ENCODE data around the gene ADORA3.
"Not testable (repeated sequence)": the region's sequence is repeated elsewhere in the genome, so short reads cannot be mapped to it uniquely, and the experiment has no call there.

Gene ADORA3

DNA sequence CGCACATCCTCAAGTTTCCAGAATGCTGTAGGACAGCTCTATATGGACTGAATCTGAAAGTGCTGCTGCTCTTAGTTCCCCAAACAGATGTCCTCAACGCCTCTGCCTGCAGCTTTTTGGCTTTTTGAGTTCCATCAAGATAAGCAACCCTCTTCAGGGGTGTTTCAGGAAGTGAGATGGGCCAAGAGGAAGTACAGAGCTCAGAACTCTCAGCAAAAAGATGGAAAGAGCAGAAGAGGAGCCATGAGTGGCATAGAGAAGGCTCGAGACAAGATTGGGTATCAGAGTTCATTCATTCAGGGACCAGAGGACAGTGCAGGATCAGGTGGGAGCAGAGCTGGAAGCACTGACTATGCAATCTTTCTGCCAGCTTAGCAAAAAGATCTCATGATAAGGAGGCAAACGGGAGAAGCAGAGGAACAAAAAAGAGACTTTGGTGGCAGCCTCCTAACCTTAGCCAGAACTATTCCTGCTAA is at the start of gene ADORA3, which contains the start of gene TMIGD3:
Gene ADORA3 (minus strand): TSS at position 49 of the 476 bp plus-strand sequence. CDS start 279 bp downstream, outside the sequence.
Gene TMIGD3 (minus strand): TSS at position 49 of the 476 bp plus-strand sequence. CDS start 279 bp downstream, outside the sequence.
- no peak for DNase-seq (ENCODE audit: extremely low read depth, insufficient read length)
- Histone ChIP-seq H3K4me3 (replicated peaks; ENCODE audit: low read depth, low read length) (no peak within 1 kb of the TSS), H3K36me3 (ENCODE audit: control insufficient read depth, insufficient read depth, low read length) (no peaks in the 10 kb centered on the region), H3K27me3 (replicated peaks; ENCODE audit: control insufficient read depth, insufficient read depth, low read length) (no peaks in the 10 kb centered on the region)
- TF ChIP-seq, protein P1, sequence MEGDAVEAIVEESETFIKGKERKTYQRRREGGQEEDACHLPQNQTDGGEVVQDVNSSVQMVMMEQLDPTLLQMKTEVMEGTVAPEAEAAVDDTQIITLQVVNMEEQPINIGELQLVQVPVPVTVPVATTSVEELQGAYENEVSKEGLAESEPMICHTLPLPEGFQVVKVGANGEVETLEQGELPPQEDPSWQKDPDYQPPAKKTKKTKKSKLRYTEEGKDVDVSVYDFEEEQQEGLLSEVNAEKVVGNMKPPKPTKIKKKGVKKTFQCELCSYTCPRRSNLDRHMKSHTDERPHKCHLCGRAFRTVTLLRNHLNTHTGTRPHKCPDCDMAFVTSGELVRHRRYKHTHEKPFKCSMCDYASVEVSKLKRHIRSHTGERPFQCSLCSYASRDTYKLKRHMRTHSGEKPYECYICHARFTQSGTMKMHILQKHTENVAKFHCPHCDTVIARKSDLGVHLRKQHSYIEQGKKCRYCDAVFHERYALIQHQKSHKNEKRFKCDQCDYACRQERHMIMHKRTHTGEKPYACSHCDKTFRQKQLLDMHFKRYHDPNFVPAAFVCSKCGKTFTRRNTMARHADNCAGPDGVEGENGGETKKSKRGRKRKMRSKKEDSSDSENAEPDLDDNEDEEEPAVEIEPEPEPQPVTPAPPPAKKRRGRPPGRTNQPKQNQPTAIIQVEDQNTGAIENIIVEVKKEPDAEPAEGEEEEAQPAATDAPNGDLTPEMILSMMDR (IDR thresholded peaks at IDR 0.05; ENCODE audit: insufficient read depth, low read length, poor library complexity, severe bottlenecking), result no peak

GRCh38 chr1:111553196-111553595 is 49.8 kb upstream of the ADORA3 start:
- Histone ChIP-seq H3K36me3 (ENCODE audit: control insufficient read depth, insufficient read depth, low read length) (no peaks in the 10 kb centered on the region), H3K4me3 (replicated peaks; ENCODE audit: low read depth, low read length) (no peak overlapping the region), H3K27me3 (replicated peaks; ENCODE audit: control insufficient read depth, insufficient read depth, low read length) (no peaks in the 10 kb centered on the region)
- no peak for DNase-seq (ENCODE audit: extremely low read depth, insufficient read length)
- TF ChIP-seq, protein P1 (IDR thresholded peaks at IDR 0.05; ENCODE audit: insufficient read depth, low read length, poor library complexity, severe bottlenecking), result no peak

DNA sequence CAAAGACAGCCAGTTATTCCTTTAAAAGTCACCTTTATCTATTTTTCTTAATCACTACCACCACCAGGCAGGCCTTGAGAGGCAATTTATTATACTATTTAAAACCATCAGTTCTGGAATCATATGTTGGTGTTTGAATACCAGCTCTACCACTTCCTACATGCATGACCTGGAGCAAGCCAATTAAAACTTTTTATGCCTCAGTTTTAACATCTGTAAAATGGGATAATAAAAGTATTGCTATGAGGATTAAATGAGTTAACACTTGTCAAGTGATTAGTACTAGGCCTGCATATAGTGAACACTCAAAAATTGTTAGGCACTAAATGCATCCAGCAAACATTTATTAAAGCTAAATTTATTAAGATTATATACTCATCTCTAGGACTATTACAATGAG is 49.2 kb upstream of the ADORA3 start:
- no peaks in the 10 kb centered on the region for H3K27me3 ChIP-seq (replicated peaks; ENCODE audit: control insufficient read depth, insufficient read depth, low read length)
- no peaks in the 10 kb centered on the region for H3K36me3 ChIP-seq (ENCODE audit: control insufficient read depth, insufficient read depth, low read length)
- TF ChIP-seq, protein P1 (IDR thresholded peaks at IDR 0.05; ENCODE audit: insufficient read depth, low read length, poor library complexity, severe bottlenecking), result no peak
- DNase-seq (ENCODE audit: extremely low read depth, insufficient read length), result no peak
- no peak overlapping the region for H3K4me3 ChIP-seq (replicated peaks; ENCODE audit: low read depth, low read length)

DNA sequence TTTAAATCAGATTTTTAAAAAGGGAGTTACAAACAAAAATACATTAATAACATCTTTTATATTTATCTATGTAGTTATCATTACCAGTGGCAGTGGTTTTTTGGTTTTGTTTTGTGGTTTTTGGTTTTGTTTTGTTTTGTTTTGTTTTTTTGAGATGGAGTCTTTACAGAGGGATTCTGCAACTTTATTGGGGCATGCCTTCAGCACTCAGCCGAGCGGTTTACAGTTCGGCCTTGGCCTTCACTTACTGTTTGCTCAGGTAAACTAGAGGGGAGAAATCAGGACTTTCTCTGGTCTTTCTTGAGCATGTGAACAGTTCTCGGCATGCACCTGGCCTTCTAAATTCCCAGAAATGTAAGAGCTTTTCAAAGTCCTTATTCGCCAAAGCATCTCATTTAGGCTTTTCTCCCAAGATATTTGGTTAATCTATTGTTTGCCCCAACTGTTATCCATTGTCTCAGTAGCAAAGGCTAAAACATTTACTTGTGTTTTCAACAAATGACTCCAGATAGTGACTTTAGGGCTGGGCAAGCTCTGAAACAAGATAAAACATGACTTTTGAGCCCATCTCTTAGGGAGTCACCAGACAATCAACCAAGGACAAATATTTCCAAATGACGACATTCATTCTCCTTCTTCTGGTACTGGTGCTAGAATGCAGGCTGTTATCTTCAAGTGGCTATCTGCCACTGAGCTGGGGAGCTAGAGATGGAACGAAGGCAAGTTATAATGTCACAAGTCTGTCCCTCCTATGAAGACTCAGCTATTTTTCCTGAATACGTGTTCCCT is 48.4 kb upstream of the ADORA3 start:
- Histone ChIP-seq H3K36me3 (ENCODE audit: control insufficient read depth, insufficient read depth, low read length) (no peaks in the 10 kb centered on the region), H3K4me3 (replicated peaks; ENCODE audit: low read depth, low read length) (no peak overlapping the region), H3K27me3 (replicated peaks; ENCODE audit: control insufficient read depth, insufficient read depth, low read length) (no peaks in the 10 kb centered on the region)
- TF ChIP-seq, protein P1 (IDR thresholded peaks at IDR 0.05; ENCODE audit: insufficient read depth, low read length, poor library complexity, severe bottlenecking), result no peak
- no peak for DNase-seq (ENCODE audit: extremely low read depth, insufficient read length)

- not testable (repeated sequence) for DNase-seq (ENCODE audit: extremely low read depth, insufficient read length); H3K27me3 ChIP-seq (replicated peaks; ENCODE audit: control insufficient read depth, insufficient read depth, low read length); H3K36me3 ChIP-seq (ENCODE audit: control insufficient read depth, insufficient read depth, low read length); H3K4me3 ChIP-seq (replicated peaks; ENCODE audit: low read depth, low read length)
These were observed 44.4 kb upstream of the ADORA3 start for GRCh38 chr1:111547786-111548185.

DNA sequence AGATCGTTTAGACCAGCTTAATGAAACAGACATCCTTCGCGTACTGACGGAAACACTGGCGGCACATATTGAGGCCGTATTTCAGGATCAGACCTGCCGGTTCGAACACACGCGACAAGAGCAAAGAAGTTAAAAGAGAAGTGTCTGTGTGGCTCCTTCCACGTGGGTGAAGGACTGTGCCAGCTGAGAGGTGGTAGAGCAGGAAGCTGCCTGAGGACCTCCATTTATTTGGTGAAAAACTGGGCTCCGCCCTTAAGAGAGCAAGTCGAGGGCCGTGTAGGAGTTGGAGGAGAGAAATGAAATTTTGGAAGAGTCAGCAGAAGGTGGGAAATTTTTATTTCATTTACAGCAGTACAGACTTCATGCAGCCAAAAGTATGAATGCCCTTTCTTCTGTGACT is 38.8 kb upstream of the ADORA3 start:
- DNase-seq (ENCODE audit: extremely low read depth, insufficient read length), result no peak
- Histone ChIP-seq H3K27me3 (replicated peaks; ENCODE audit: control insufficient read depth, insufficient read depth, low read length) (no peaks in the 10 kb centered on the region), H3K4me3 (replicated peaks; ENCODE audit: low read depth, low read length) (no peak overlapping the region), H3K36me3 (ENCODE audit: control insufficient read depth, insufficient read depth, low read length) (no peaks in the 10 kb centered on the region)
- TF ChIP-seq, protein P1 (IDR thresholded peaks at IDR 0.05; ENCODE audit: insufficient read depth, low read length, poor library complexity, severe bottlenecking), result no peak

Measured in GM06990 (cell line).